Measurements from ENCODE around the gene MYADML2.

- TF ChIP-seq POLR2A (IDR thresholded peaks at IDR 0.05) (no peak), CTCF (IDR thresholded peaks at IDR 0.05) (no peak)
These were observed 4.9 kb downstream of the MYADML2 start for GRCh38 chr17:81942167-81942553.

Data from Peyer's patch (tissue), 4 donors.